Astrocyte (in vitro differentiated cells and primary cell): ENCODE measurements around the gene TUBB4B.

Experiments used
- CTCF ChIP-seq: IDR thresholded peaks from 2 replicates; pipeline ENCODE4 v1.5.1; 2011; ENCODE audit warnings: low read depth, mild to moderate bottlenecking, inconsistent platforms, low read length, moderate library complexity; ENCODE audit not compliant: insufficient read depth
- EZH2 ChIP-seq: IDR thresholded peaks from 2 replicates; pipeline ENCODE4 v1.6.1; 2012; ENCODE audit warnings: mild to moderate bottlenecking, low read length, inconsistent platforms; ENCODE audit not compliant: insufficient read depth

DNA sequence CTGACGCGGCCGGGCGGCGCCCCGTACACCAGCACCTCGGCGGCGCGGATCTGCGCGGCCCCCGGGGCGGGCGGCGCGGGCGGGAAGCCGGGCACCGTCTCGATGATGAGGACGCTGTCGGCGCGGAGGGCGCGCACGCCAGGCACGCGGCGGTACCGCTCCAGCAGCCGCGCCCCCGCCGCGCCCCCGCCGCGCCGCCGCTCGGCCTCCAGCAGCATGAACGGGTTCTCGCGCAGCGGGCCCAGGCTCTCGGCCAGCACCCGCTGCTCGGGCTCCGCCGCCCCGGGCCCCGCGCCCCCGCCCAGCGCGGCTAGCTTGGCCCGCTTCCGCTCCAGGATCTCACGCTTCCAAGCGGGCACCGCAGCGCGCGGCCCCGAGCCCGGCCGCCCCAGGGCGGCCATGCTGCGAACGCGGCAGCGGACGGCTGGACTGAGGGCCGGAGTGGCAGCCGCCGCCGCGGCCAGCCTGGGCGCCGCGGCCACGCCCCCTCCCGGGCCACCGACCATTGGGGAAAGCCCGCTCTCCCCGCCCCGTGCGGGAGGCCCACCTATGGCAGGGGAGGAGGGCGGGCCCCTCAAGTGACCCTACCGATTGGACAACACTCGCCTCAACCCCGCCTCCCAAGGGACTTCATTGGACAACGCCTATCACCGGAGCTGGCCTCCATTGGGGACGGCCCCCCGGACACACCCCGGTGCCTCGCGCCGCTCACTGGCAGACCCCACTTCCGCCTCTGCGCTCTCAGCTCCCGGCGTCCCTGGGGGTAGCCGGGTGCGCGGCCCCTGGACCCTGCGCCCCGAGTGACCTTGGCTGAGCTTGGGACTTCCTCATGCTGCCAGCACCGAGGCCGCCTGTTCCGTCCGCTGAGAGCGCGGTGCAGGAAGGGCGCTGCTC lies 40.5 kb upstream of the TUBB4B start, which contains the start of gene TPRN:
- TF ChIP-seq CTCF: no peak
- no peak for TF ChIP-seq EZH2
